Coronary artery (tissue), 2 donors: Measurements from ENCODE around the gene ATG4D.
"Not testable (repeated sequence)": the region's sequence is repeated elsewhere in the genome, so short reads cannot be mapped to it uniquely, and the experiment has no call there.

Source experiments
- DNase-seq: peaks from one replicate; pipeline ENCODE4 v3.0.0-alpha.2; 2017; ENCODE audit warnings: low spot score
- H3K27ac ChIP-seq, 2 donors: fragments of 200-600 bp; sonication (generic); one replicate each; pipeline ENCODE4 v1.5.1; 2016 to 2019
- H3K4me3 ChIP-seq: fragments of 200-600 bp; sonication (generic); 2 replicates; pipeline ENCODE4 v1.5.1; 2016; ENCODE audit warnings: mild to moderate bottlenecking, moderate library complexity
- TF ChIP-seq, protein P1 (sequence below): fragments of 200-600 bp; sonication (generic); IDR thresholded peaks from one replicate; pipeline ENCODE4 v1.5.1; 2019; ENCODE audit warnings: antibody characterized with exemption

The ATG4D gene

DNA sequence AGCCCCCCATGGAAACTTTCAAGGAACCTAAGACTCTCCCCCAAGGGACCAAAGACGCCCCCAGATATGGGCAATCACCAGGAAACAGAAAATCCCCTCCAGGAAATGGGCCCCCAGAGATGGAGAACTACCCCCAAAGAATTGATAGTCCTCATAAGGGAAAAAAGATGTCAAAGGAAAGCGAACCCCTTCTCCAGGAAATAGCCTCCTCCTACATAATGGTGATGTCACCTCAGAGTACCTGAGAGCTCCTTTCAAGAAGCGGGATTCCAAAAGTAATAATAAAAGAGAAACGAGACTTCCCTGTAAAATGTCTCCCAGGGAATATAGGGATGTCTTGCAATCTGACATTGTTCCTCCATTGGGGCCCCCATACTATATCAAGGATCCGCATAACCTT is 24.0 kb downstream of the ATG4D start:
- DNase-seq = no peak
- peak overlapping the region; percentile 94 for H3K4me3 ChIP-seq
- TF ChIP-seq, protein P1, sequence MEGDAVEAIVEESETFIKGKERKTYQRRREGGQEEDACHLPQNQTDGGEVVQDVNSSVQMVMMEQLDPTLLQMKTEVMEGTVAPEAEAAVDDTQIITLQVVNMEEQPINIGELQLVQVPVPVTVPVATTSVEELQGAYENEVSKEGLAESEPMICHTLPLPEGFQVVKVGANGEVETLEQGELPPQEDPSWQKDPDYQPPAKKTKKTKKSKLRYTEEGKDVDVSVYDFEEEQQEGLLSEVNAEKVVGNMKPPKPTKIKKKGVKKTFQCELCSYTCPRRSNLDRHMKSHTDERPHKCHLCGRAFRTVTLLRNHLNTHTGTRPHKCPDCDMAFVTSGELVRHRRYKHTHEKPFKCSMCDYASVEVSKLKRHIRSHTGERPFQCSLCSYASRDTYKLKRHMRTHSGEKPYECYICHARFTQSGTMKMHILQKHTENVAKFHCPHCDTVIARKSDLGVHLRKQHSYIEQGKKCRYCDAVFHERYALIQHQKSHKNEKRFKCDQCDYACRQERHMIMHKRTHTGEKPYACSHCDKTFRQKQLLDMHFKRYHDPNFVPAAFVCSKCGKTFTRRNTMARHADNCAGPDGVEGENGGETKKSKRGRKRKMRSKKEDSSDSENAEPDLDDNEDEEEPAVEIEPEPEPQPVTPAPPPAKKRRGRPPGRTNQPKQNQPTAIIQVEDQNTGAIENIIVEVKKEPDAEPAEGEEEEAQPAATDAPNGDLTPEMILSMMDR = no peak
- H3K27ac ChIP-seq = peak overlapping the region; percentile 88 to 94

DNA sequence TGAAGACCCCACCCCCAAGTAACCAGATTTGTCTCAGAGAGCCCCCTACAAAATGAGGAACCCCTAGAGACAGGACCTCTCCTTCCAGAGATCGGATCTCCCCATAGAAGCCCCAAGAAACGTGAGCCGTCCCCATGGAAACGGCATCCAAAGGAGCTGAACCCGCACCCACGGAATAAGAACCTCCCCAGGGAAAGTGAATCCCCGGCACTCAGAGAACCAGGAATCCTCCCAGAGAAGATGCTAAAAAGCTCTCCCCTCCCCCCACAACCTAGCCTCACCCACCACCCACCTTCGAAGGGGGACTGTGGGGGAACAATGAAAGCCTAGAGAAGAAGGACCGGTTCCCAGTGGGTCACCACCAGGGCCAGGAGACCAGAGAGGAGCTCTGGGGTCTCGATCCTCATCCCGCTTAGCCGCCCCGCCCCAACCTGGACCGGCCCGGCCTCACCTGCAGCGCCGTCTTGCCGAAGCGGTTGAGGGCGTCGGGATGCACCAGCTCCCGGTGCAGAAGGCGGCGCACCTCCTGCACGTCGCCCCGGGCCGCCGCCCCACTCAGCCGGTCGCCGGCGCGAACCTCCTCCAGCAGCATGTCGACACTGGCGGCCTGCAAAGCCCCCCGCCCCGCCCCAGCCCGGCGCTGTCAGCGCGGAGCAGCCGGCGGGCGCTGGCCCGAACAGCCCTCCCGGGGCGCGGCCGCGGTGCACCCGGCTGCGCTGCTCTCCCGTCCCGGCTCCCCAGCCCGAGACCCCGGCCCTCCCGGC is 24.5 kb downstream of the ATG4D start:
- Histone ChIP-seq H3K27ac (peak overlapping the region; percentile 88 to 94), H3K4me3 (peak overlapping the region; percentile 94)
- DNase-seq = peak; percentile 80
- TF ChIP-seq, protein P1 = no peak

DNA sequence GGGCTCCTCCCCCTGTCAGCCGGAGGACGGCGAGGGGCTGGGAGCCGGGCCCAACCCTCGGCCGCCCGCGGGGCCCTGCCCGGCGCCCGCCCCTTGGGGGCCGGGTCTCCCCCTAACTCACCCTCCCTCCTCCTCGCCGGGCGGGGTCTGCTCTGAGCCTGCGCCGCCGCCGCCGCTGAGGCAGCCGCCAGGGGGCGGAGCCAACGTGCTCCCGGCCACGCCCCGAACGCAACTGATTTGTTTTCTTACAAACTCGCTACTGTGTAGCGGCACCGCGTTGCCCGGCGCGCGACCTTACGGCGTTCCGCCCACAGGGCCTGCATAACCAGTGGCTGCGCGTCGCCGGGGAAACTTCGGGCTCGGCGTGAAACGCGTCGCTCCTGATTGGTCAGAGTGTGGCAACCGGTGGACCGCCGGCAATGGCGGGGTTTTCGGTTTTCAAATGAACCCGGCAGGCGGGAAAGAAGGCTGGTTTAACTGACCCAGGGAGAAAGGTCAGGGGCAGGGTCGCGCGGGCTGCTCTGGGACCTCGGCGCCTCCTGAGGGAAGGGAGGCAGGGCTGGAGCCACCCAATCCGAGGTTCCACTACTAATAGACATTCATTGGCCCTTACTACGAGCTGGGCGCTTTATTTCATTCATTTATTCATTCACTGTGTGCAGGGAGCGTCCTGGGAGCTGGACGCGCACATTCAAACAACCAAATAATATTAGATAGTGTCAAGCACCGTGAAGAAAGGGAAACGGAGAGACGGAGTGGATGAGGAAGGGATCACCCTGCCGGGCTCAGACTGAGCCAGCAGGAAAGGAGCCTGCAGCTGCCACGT is 25.3 kb downstream of the ATG4D start, which contains the start of gene CDKN2D:
TSS of gene CDKN2D (minus strand) at position 154 of the 826 bp plus-strand sequence. CDS start 326 bp downstream, outside the sequence.
- peak within 1 kb of the TSS; percentile 88 to 94 for H3K27ac ChIP-seq
- DNase-seq = peak; percentile 100
- TF ChIP-seq, protein P1 = peak; percentile 36
- peak within 1 kb of the TSS; percentile 94 for H3K4me3 ChIP-seq

DNA sequence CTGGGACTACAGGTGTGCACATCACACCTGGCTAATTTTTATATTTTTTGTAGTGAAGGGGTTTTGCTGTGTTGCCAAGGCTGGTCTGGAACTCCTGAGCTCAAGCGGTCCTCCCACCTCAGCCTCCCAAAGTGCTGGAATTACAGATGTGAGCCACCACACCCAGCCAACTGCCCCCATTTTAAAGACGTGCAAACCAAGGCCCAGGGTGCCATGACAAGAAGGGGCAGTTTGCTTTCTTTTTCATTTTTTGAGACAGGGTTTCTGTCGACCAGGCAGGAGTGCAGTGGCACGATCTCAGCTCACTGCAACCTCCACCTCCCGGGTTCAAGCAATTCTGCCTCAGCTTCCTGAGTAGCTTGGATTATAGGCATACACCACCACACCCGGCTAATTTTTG is 30.1 kb downstream of the ATG4D start:
- H3K4me3 ChIP-seq, H3K27ac ChIP-seq, DNase-seq: not testable (repeated sequence)

DNA sequence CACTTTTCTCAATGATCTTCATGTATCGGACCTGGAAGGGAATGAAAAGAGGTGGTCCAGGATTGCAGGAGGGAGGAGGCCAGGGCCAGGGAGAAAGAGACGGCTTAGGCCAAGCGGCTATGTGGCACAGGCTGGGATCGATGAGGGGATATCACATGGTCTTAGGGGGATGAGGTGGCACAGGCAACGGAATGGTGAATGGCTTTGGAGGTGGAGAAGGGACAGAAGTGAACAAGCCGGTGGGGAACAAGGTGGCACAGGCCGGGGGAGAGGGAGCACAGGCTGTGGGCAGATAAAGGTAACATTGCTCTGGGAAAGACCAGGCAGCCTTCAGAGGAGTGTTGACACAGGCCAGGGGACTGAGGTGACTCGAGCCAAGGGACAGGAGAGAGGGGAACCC is 30.8 kb downstream of the ATG4D start:
- H3K27ac ChIP-seq = no peak overlapping the region
- TF ChIP-seq, protein P1 = no peak

DNA sequence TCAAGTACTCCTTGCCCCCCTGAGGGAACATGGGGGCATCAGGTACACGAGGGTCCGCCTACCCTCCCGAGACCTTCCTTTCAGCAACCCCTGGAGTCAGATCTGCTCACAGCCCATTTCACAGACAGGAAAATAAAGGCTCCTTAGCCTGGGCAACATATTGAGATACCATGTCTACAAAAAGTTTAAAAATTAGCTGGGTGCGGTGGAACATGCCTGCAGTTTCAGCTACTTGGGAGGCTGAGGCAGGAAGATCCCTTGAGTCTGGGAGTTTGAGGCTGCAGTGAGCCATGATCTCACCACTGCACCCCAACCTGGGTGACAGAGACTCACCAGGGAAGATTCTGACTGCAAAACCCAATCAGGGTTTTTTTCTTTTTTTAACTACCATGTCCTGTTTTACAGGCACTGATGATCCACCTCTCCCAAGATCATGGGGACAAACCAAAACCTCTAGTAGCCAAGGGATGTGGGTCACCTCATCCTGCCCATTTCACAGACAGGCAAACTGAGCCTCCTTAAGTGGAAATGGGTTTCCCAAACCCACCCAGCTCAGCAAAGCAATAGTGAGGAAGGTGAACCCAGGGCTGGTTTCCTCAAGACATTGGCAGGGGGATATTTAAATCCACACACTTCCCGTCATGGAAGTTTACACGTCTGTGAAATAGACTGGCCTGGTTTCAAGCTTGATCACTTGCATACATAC is 31.5 kb downstream of the ATG4D start:
- no peak for DNase-seq
- Histone ChIP-seq H3K4me3 (no peak overlapping the region), H3K27ac (no peak overlapping the region)
- TF ChIP-seq, protein P1 = no peak

More for the DNA sequence above, 30.8 kb downstream of the ATG4D start:
- no peak for DNase-seq
- H3K4me3 ChIP-seq = no peak overlapping the region

DNA sequence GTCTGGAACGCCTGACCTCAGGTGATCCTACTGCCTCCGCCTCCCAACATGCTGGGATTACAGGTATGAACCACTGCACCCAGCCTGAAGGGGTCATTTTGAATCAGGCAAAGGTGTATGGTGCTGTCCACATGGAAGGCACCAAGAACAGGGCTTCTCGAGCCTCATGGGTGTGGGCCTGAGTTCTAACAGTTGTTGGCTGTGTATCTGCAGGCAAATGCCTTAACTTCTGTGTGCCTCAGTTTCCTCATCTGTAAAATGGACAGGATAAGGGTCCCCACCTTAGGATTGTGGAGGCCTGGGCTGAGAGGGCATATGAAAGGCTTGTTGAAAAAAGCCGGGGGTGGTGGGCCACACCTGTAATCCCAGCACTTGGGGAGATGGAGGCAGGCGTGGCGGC is 34.2 kb downstream of the ATG4D start:
- no peak for DNase-seq
- TF ChIP-seq, protein P1 = no peak
- H3K27ac ChIP-seq = no peak overlapping the region
- no peak overlapping the region for H3K4me3 ChIP-seq
